Measurements from ENCODE around the gene N4BP2L2. TPM values are rescaled to one million over a fixed set of nuclear protein-coding genes. Genes with fewer than 3 reads are reported as not detected.
A peak's percentile ranks its signal among the peaks of the same experiment; 100 is the strongest.
"Not testable (repeated sequence)": the region's sequence is repeated elsewhere in the genome, so short reads cannot be mapped to it uniquely, and the experiment has no call there.

N4BP2L2 gene
- total and polyA plus RNA-seq, 9 donors, result 76.1 to 137 (median 83.7) TPM

DNA sequence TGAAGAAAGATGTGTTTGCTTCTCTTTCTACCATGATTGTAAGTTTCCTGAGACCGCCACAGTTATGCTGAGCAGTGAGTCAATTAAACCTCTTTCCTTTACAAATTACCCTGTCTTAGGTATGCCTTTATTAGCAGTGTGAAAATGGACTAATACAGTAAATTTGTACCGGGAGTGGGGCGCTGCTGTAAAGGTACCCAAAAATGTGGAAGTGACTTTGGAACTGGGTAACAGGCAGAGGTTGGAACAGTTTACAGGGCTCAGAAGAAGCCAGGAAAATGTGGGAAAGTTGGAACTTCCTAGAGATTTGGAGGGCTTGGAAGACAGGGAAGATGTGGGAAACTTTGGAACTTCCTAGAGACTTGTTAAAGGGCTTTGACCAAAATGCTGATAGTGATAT is 38.4 kb upstream of the N4BP2L2 start:
- H3K36me3 ChIP-seq (ENCODE audit: control insufficient read depth, insufficient read depth, low read length), result no peaks in the 10 kb centered on the region
- no peak overlapping the region for H3K4me3 ChIP-seq (ENCODE audit: low read length)
- no peaks in the 10 kb centered on the region for H3K27me3 ChIP-seq (ENCODE audit: control insufficient read depth, insufficient read depth, low read length)
- no peak overlapping the region for H3K27ac ChIP-seq (ENCODE audit: low read length)
- WGBS (ENCODE audit: insufficient coverage), result 97% methylated on average over 2 of the region's 3 CpGs
- peaks cover 11% of the 10 kb centered on the region for H3K9me3 ChIP-seq (replicated peaks; ENCODE audit: control insufficient read depth, low read depth, low read length)
- no peaks in the 10 kb centered on the region for H3K4me1 ChIP-seq (ENCODE audit: control insufficient read depth, insufficient read depth, low read length)
- no peak for DNase-seq

GRCh38 chr13:32575687-32576086 is 37.1 kb upstream of the N4BP2L2 start:
- no CpG with 5 or more reads among the region's 4 CpGs for WGBS (ENCODE audit: insufficient coverage)
- not testable (repeated sequence) for DNase-seq; H3K36me3 ChIP-seq (ENCODE audit: control insufficient read depth, insufficient read depth, low read length); H3K4me1 ChIP-seq (ENCODE audit: control insufficient read depth, insufficient read depth, low read length); H3K27ac ChIP-seq (ENCODE audit: low read length); H3K27me3 ChIP-seq (ENCODE audit: control insufficient read depth, insufficient read depth, low read length); H3K4me3 ChIP-seq (ENCODE audit: low read length)
- peaks cover 11% of the 10 kb centered on the region for H3K9me3 ChIP-seq (replicated peaks; ENCODE audit: control insufficient read depth, low read depth, low read length)

DNA sequence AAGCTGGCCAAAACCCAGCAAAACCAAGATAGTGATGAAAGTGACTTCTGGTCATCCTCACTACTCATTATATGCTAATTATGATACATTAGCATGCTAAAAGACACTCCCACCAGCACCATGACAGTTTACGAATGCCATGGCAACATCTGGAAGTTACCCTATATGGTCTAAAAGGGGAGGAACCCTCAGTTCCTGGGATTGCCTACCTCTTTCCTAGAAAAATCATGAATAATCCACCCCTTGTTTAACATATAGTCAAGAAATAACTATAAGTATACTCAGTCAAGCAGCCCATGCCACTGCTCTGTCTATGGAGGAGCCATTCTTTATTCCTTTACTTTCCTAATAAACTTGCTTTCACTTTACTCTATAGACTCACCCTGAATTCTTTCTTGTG is 22.2 kb upstream of the N4BP2L2 start:
- WGBS (ENCODE audit: insufficient coverage), result no CpG with 5 or more reads among the region's 1 CpG
- not testable (repeated sequence) for H3K36me3 ChIP-seq (ENCODE audit: control insufficient read depth, insufficient read depth, low read length); H3K9me3 ChIP-seq (replicated peaks; ENCODE audit: control insufficient read depth, low read depth, low read length); DNase-seq; H3K27ac ChIP-seq (ENCODE audit: low read length); H3K27me3 ChIP-seq (ENCODE audit: control insufficient read depth, insufficient read depth, low read length); H3K4me3 ChIP-seq (ENCODE audit: low read length); H3K4me1 ChIP-seq (ENCODE audit: control insufficient read depth, insufficient read depth, low read length)

DNA sequence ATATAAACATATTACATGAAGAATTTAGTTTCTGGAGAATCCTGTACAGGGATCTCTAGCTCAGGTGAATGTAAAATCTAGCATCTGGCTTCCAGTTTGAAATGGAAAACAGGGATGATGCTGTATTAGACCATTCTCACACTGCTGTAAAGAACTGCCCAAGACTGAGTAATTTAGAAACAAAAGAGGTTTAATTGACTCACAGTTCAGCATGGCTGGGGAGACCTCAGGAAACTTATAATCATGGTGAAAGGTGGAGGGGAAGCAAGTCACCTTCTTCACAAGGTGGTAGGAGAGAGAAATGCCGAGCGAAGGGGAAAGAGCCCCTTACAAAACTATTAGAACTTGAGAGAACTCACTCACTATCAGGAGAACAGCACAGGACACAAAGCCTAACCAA is 17.0 kb upstream of the N4BP2L2 start:
- no peak for DNase-seq
- Histone ChIP-seq H3K27ac (ENCODE audit: low read length) (no peak overlapping the region), H3K36me3 (ENCODE audit: control insufficient read depth, insufficient read depth, low read length) (no peaks in the 10 kb centered on the region), H3K4me3 (ENCODE audit: low read length) (no peak overlapping the region), H3K27me3 (ENCODE audit: control insufficient read depth, insufficient read depth, low read length) (no peaks in the 10 kb centered on the region), H3K4me1 (ENCODE audit: control insufficient read depth, insufficient read depth, low read length) (no peaks in the 10 kb centered on the region), H3K9me3 (replicated peaks; ENCODE audit: control insufficient read depth, low read depth, low read length) (no peaks in the 10 kb centered on the region)
- WGBS (ENCODE audit: insufficient coverage), result no CpG with 5 or more reads among the region's 2 CpGs

DNA sequence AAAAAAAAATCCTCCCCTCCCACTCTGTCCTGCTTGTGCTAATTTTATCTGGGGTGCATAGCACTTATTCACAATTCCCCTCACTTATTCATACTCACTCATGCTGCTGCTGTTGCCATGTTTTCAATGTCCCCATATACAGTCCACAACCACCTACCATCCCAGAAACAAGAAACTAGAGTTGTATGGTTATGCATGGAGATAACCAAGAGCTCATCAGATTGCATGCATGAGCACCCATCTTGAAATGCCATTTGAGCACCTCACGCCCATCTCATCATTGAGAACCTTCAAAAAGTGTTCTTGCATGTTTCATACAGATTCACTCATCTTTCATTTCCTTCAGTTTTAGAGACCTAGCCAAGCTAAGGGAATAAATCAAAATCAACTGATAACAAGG is 15.1 kb upstream of the N4BP2L2 start:
- no peak for DNase-seq
- Histone ChIP-seq H3K36me3 (ENCODE audit: control insufficient read depth, insufficient read depth, low read length) (no peaks in the 10 kb centered on the region), H3K27me3 (ENCODE audit: control insufficient read depth, insufficient read depth, low read length) (no peaks in the 10 kb centered on the region), H3K27ac (ENCODE audit: low read length) (no peak overlapping the region), H3K4me1 (ENCODE audit: control insufficient read depth, insufficient read depth, low read length) (no peaks in the 10 kb centered on the region), H3K4me3 (ENCODE audit: low read length) (no peak overlapping the region), H3K9me3 (replicated peaks; ENCODE audit: control insufficient read depth, low read depth, low read length) (no peaks in the 10 kb centered on the region)
- WGBS (ENCODE audit: insufficient coverage), result 100% methylated on average over 1 of the region's 1 CpG

GRCh38 chr13:32549788-32550187 is 11.2 kb upstream of the N4BP2L2 start:
- H3K4me1 ChIP-seq (ENCODE audit: control insufficient read depth, insufficient read depth, low read length), result no peaks in the 10 kb centered on the region
- no peak overlapping the region for H3K27ac ChIP-seq (ENCODE audit: low read length)
- H3K27me3 ChIP-seq (ENCODE audit: control insufficient read depth, insufficient read depth, low read length), result no peaks in the 10 kb centered on the region
- no CpG with 5 or more reads among the region's 3 CpGs for WGBS (ENCODE audit: insufficient coverage)
- no peaks in the 10 kb centered on the region for H3K9me3 ChIP-seq (replicated peaks; ENCODE audit: control insufficient read depth, low read depth, low read length)
- no peak for DNase-seq
- H3K36me3 ChIP-seq (ENCODE audit: control insufficient read depth, insufficient read depth, low read length), result no peaks in the 10 kb centered on the region
- H3K4me3 ChIP-seq (ENCODE audit: low read length), result no peak overlapping the region

- Histone ChIP-seq H3K36me3 (ENCODE audit: control insufficient read depth, insufficient read depth, low read length) (no peaks in the 10 kb centered on the region), H3K4me1 (ENCODE audit: control insufficient read depth, insufficient read depth, low read length) (no peaks in the 10 kb centered on the region), H3K27ac (ENCODE audit: low read length) (no peak overlapping the region), H3K4me3 (ENCODE audit: low read length) (no peak overlapping the region), H3K9me3 (replicated peaks; ENCODE audit: control insufficient read depth, low read depth, low read length) (no peaks in the 10 kb centered on the region), H3K27me3 (ENCODE audit: control insufficient read depth, insufficient read depth, low read length) (no peaks in the 10 kb centered on the region)
- WGBS (ENCODE audit: insufficient coverage), result no CpG with 5 or more reads among the region's 2 CpGs
- peak; percentile 22 for DNase-seq
Observed at GRCh38 chr13:32548837-32549236, 10.2 kb upstream of the N4BP2L2 start.

- no peaks in the 10 kb centered on the region for H3K9me3 ChIP-seq (replicated peaks; ENCODE audit: control insufficient read depth, low read depth, low read length)
- DNase-seq, result no peak
- no peaks in the 10 kb centered on the region for H3K36me3 ChIP-seq (ENCODE audit: control insufficient read depth, insufficient read depth, low read length)
- H3K4me1 ChIP-seq (ENCODE audit: control insufficient read depth, insufficient read depth, low read length), result no peaks in the 10 kb centered on the region
- no peak overlapping the region for H3K4me3 ChIP-seq (ENCODE audit: low read length)
- no CpG with 5 or more reads among the region's 2 CpGs for WGBS (ENCODE audit: insufficient coverage)
- H3K27me3 ChIP-seq (ENCODE audit: control insufficient read depth, insufficient read depth, low read length), result peaks cover 2% of the 10 kb centered on the region
- no peak overlapping the region for H3K27ac ChIP-seq (ENCODE audit: low read length)
Observed at GRCh38 chr13:32545083-32545482, 6.5 kb upstream of the N4BP2L2 start.

GRCh38 chr13:32542221-32542620 is 3.6 kb upstream of the N4BP2L2 start:
- peak; percentile 9 for DNase-seq
- Histone ChIP-seq H3K27me3 (ENCODE audit: control insufficient read depth, insufficient read depth, low read length) (peaks cover 2% of the 10 kb centered on the region), H3K4me1 (ENCODE audit: control insufficient read depth, insufficient read depth, low read length) (peaks cover 2% of the 10 kb centered on the region), H3K36me3 (ENCODE audit: control insufficient read depth, insufficient read depth, low read length) (no peaks in the 10 kb centered on the region), H3K9me3 (replicated peaks; ENCODE audit: control insufficient read depth, low read depth, low read length) (no peaks in the 10 kb centered on the region), H3K4me3 (ENCODE audit: low read length) (no peak overlapping the region), H3K27ac (ENCODE audit: low read length) (no peak overlapping the region)
- WGBS (ENCODE audit: insufficient coverage), result 63% methylated on average over 1 of the region's 2 CpGs

DNA sequence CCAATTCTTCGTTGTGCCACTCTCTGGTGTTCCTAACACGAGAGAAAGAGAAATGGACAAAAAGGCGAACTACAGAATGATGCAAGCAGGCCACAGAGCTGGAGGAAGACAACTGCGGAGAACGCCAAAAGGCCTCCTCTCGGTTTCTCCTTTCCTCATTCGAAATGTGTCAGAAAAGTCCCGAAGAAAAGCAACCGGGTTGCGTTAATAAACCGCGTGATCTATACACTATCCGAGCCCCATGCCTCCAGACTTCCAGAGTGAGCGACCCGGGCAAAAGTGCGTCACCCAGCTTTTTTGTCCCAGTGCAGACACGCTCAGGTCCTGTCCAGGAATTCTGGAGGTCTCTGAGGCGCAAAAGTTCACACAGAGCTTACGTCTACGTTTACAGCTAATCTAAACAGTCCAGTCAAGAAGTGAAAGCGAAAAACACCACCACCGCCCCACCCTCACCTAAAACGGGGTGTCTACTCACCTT is 413 bp downstream of the N4BP2L2 start:
- peaks cover 2% of the 10 kb centered on the region for H3K27me3 ChIP-seq (ENCODE audit: control insufficient read depth, insufficient read depth, low read length)
- H3K4me3 ChIP-seq (ENCODE audit: low read length), result peak overlapping the region; percentile 97
- DNase-seq, result no peak
- H3K36me3 ChIP-seq (ENCODE audit: control insufficient read depth, insufficient read depth, low read length), result peaks cover 10% of the 10 kb centered on the region
- H3K27ac ChIP-seq (ENCODE audit: low read length), result peak overlapping the region; percentile 99
- peaks cover 2% of the 10 kb centered on the region for H3K4me1 ChIP-seq (ENCODE audit: control insufficient read depth, insufficient read depth, low read length)
- 0% methylated on average over 23 of the region's 23 CpGs for WGBS (ENCODE audit: insufficient coverage)
- no peaks in the 10 kb centered on the region for H3K9me3 ChIP-seq (replicated peaks; ENCODE audit: control insufficient read depth, low read depth, low read length)

DNA sequence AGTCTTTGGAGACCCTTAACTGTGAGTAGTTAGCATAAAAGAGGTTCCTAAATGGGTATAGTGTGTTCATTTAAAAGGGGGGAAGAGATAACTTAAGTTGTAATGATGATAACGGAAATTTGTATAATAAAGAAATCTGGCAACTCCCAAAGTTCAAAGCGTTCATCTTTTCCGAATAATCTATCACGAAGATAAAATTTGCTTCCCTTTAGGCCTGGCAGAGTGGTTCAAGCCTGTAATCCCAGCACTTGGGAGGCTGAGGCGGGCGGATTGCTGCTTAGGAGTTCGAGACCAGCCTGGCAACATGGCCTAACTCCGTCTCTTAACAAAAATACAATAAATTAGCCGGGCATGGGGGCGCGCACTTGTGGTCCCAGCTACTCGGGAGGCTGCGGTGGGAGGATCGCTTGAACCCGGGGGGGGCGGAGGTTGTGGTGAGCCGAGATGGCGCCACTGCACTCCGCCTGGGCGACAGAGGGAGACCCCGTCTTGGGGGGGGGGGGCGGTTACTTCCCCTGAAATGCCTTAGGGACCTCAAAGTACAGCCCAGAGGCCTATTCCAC is 934 bp downstream of the N4BP2L2 start:
- H3K36me3 ChIP-seq (ENCODE audit: control insufficient read depth, insufficient read depth, low read length), result peaks cover 12% of the 10 kb centered on the region
- no peaks in the 10 kb centered on the region for H3K9me3 ChIP-seq (replicated peaks; ENCODE audit: control insufficient read depth, low read depth, low read length)
- 39% methylated on average over 4 of the region's 22 CpGs for WGBS (ENCODE audit: insufficient coverage)
- H3K27ac ChIP-seq (ENCODE audit: low read length), result peak overlapping the region; percentile 99
- H3K27me3 ChIP-seq (ENCODE audit: control insufficient read depth, insufficient read depth, low read length), result peaks cover 2% of the 10 kb centered on the region
- H3K4me1 ChIP-seq (ENCODE audit: control insufficient read depth, insufficient read depth, low read length), result peaks cover 2% of the 10 kb centered on the region
- peak overlapping the region; percentile 97 for H3K4me3 ChIP-seq (ENCODE audit: low read length)
- DNase-seq, result no peak

All from muscle of leg (tissue), 11 donors.